Neutrophil (primary cell): ENCODE data around the gene ARHGEF7.

Experiments used
- H3K27ac ChIP-seq: fragments of 200-600 bp; sonication (generic); 2 replicates; pipeline ENCODE4 v1.5.1; 2016; ENCODE audit warnings: mild to moderate bottlenecking, moderate library complexity
- H3K27me3 ChIP-seq: fragments of 200-600 bp; sonication (generic); 2 replicates; pipeline ENCODE4 v1.6.0; 2016; ENCODE audit warnings: mild to moderate bottlenecking
- H3K36me3 ChIP-seq: fragments of 200-600 bp; sonication (generic); 2 replicates; pipeline ENCODE4 v1.5.1; 2017
- H3K4me1 ChIP-seq, 2 experiments: fragments of 200-600 bp in 1 of 2; sonication (generic) in 1 of 2; 1 replicate in 1 of 2; 2 replicates in 1 of 2; pipeline versions ENCODE4 v1.5.1 to v1.6.1; 2013 to 2016; ENCODE audit warnings: low read depth in 1 of 2, low read length in 1 of 2, mild to moderate bottlenecking in 1 of 2, moderate library complexity in 1 of 2; ENCODE audit not compliant: control insufficient read depth in 1 of 2, insufficient read depth in 1 of 2
- H3K4me3 ChIP-seq, 2 experiments: fragments of 200-600 bp in 1 of 2; sonication (generic) in 1 of 2; 1 replicate in 1 of 2; 2 replicates in 1 of 2; pipeline ENCODE4 v1.5.1; 2013 to 2016; ENCODE audit warnings: low read depth in 1 of 2, low read length in 1 of 2, mild to moderate bottlenecking in 1 of 2, moderate library complexity in 1 of 2
- H3K9me3 ChIP-seq: fragments of 200-600 bp; sonication (generic); 2 replicates; pipeline ENCODE4 v1.5.1; 2016
- TF ChIP-seq, protein P1 (sequence below): fragments of 200-600 bp; sonication (generic); IDR thresholded peaks from 2 replicates; pipeline ENCODE4 v1.5.1; 2016; ENCODE audit warnings: antibody characterized with exemption

Gene ARHGEF7

GRCh38 chr13:111330066-111330610 lies 215.0 kb downstream of the ARHGEF7 start:
- Histone ChIP-seq H3K27ac (no peak overlapping the region), H3K36me3 (no peaks in the 10 kb centered on the region), H3K4me3 (no peak overlapping the region), H3K27me3 (no peaks in the 10 kb centered on the region), H3K9me3 (no peaks in the 10 kb centered on the region), H3K4me1 (no peaks in the 10 kb centered on the region)
- TF ChIP-seq, protein P1, sequence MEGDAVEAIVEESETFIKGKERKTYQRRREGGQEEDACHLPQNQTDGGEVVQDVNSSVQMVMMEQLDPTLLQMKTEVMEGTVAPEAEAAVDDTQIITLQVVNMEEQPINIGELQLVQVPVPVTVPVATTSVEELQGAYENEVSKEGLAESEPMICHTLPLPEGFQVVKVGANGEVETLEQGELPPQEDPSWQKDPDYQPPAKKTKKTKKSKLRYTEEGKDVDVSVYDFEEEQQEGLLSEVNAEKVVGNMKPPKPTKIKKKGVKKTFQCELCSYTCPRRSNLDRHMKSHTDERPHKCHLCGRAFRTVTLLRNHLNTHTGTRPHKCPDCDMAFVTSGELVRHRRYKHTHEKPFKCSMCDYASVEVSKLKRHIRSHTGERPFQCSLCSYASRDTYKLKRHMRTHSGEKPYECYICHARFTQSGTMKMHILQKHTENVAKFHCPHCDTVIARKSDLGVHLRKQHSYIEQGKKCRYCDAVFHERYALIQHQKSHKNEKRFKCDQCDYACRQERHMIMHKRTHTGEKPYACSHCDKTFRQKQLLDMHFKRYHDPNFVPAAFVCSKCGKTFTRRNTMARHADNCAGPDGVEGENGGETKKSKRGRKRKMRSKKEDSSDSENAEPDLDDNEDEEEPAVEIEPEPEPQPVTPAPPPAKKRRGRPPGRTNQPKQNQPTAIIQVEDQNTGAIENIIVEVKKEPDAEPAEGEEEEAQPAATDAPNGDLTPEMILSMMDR, result no peak

- TF ChIP-seq, protein P1, result no peak
- Histone ChIP-seq H3K4me1 (no peaks in the 10 kb centered on the region), H3K27ac (no peak overlapping the region), H3K27me3 (no peaks in the 10 kb centered on the region), H3K36me3 (no peaks in the 10 kb centered on the region), H3K4me3 (no peak overlapping the region), H3K9me3 (no peaks in the 10 kb centered on the region)
Measured at GRCh38 chr13:111335298-111335697, 220.2 kb downstream of the ARHGEF7 start.

- no peaks in the 10 kb centered on the region for H3K9me3 ChIP-seq
- H3K27ac ChIP-seq, result no peak overlapping the region
- no peaks in the 10 kb centered on the region for H3K36me3 ChIP-seq
- no peak overlapping the region for H3K4me3 ChIP-seq
- TF ChIP-seq, protein P1, result no peak
- no peaks in the 10 kb centered on the region for H3K27me3 ChIP-seq
- no peaks in the 10 kb centered on the region for H3K4me1 ChIP-seq
Measured at GRCh38 chr13:111336666-111337065, 221.6 kb downstream of the ARHGEF7 start.

- no peaks in the 10 kb centered on the region for H3K27me3 ChIP-seq
- no peaks in the 10 kb centered on the region for H3K9me3 ChIP-seq
- no peak overlapping the region for H3K27ac ChIP-seq
- no peak overlapping the region for H3K4me3 ChIP-seq
- no peaks in the 10 kb centered on the region for H3K4me1 ChIP-seq
- TF ChIP-seq, protein P1, result no peak
- H3K36me3 ChIP-seq, result no peaks in the 10 kb centered on the region
Measured at GRCh38 chr13:111337206-111337605, 222.1 kb downstream of the ARHGEF7 start.

GRCh38 chr13:111337741-111338140 lies 222.6 kb downstream of the ARHGEF7 start:
- Histone ChIP-seq H3K27me3 (no peaks in the 10 kb centered on the region), H3K4me3 (no peak overlapping the region), H3K36me3 (no peaks in the 10 kb centered on the region), H3K27ac (no peak overlapping the region), H3K4me1 (no peaks in the 10 kb centered on the region), H3K9me3 (no peaks in the 10 kb centered on the region)
- TF ChIP-seq, protein P1, result no peak

- Histone ChIP-seq H3K9me3 (no peaks in the 10 kb centered on the region), H3K27ac (no peak overlapping the region), H3K4me1 (no peaks in the 10 kb centered on the region), H3K4me3 (no peak overlapping the region), H3K36me3 (no peaks in the 10 kb centered on the region), H3K27me3 (no peaks in the 10 kb centered on the region)
- TF ChIP-seq, protein P1, result no peak
Measured at GRCh38 chr13:111338841-111339240, 223.7 kb downstream of the ARHGEF7 start.
